K562 treated with DMSO at 1 percent for 24 hours (cell line): ENCODE data around the gene ARFIP1. TPM values are rescaled to one million over a fixed set of nuclear protein-coding genes. Genes with fewer than 3 reads are reported as not detected.

Source experiments
- total RNA-seq: library from RNA; unstranded; fragments of 300-600 nt; gene quantifications from 2 replicates; pipeline ENCODE4 v1.2.3, GENCODE V29; 2022; ENCODE audit warnings: low read depth; ENCODE audit not compliant: insufficient read depth

The ARFIP1 gene
- 12.3 and 12.5 TPM in 2 replicates for total RNA-seq

GRCh38 chr4:152779513-152780266 lies at the start of gene ARFIP1, which contains the start of gene TIGD4:
ARFIP1 (plus strand) TSS chr4:152779954; CDS start chr4:152829634, 49,680 bp downstream.
TIGD4 (minus strand) TSS chr4:152779730; CDS start chr4:152771004, 8,726 bp downstream.

GRCh38 chr4:152935631-152936445 lies 156.1 kb downstream of the ARFIP1 start, which contains the start of gene FHDC1:
FHDC1 (plus strand) TSS chr4:152936323; CDS start chr4:152943058, 6,735 bp downstream.

Other genes with a start within 250 kb of the ARFIP1 start
- 6.2 and 8.0 TPM in 2 replicates for gene FBXW7, start 243.9 kb upstream of the ARFIP1 start, total RNA-seq
- gene TMEM154, start 100.0 kb upstream of the ARFIP1 start, total RNA-seq = 2.6 and 3.7 TPM in 2 replicates
- gene TIGD4, start 224 bp upstream of the ARFIP1 start, total RNA-seq = not detected in 2 replicates
- gene FHDC1, start 156.4 kb downstream of the ARFIP1 start, total RNA-seq = 0.36 and 0.63 TPM in 2 replicates